ENCODE results near the gene WNT3. TPM values are rescaled to one million over a fixed set of nuclear protein-coding genes. Genes with fewer than 3 reads are reported as not detected.
A peak's percentile ranks its signal among the peaks of the same experiment; 100 is the strongest.

WNT3 gene
- total and polyA plus RNA-seq, 2 experiments from 2014 or later, result 2.7 to 3.4 TPM

GRCh38 chr17:46811978-46812583 lies 6.4 kb downstream of the WNT3 start (continued):
- TF ChIP-seq CREB1 (CRISPR knock-in tag; IDR thresholded peaks at IDR 0.05; ENCODE audit: low read depth) (no peak), JUNB (IDR thresholded peaks at IDR 0.05; ENCODE audit: unreplicated experiment) (no peak), CTCF (conservative IDR thresholded peaks at IDR 0.05; ENCODE audit: low read depth in 2 of 2) (no peak), NANOG (IDR thresholded peaks at IDR 0.05; ENCODE audit: borderline replicate concordance) (no peak), EZH2 (IDR thresholded peaks at IDR 0.05; ENCODE audit: low read depth, unreplicated experiment) (no peak), POLR2AphosphoS5 (IDR thresholded peaks at IDR 0.05; ENCODE audit: low read depth) (no peak), ETS1 (IDR thresholded peaks at IDR 0.05) (no peak)

GRCh38 chr17:46810837-46811236 lies 7.7 kb downstream of the WNT3 start:
- TF ChIP-seq ETS1 (IDR thresholded peaks at IDR 0.05), result no peak
- TF ChIP-seq NANOG (IDR thresholded peaks at IDR 0.05; ENCODE audit: borderline replicate concordance), result no peak
- TF ChIP-seq POLR2AphosphoS5 (IDR thresholded peaks at IDR 0.05; ENCODE audit: low read depth), result no peak
- TF ChIP-seq ZNF462 (CRISPR knock-in tag; IDR thresholded peaks at IDR 0.05), result no peak
- TF ChIP-seq CREB1 (CRISPR knock-in tag; IDR thresholded peaks at IDR 0.05; ENCODE audit: low read depth), result no peak
- TF ChIP-seq ZNF331 (CRISPR knock-in tag; IDR thresholded peaks at IDR 0.05; ENCODE audit: low read depth), result no peak
- TF ChIP-seq EZH2 (IDR thresholded peaks at IDR 0.05; ENCODE audit: low read depth, unreplicated experiment), result no peak
- TF ChIP-seq JUNB (IDR thresholded peaks at IDR 0.05; ENCODE audit: unreplicated experiment), result no peak
- no peak for TF ChIP-seq STAT1 (IDR thresholded peaks at IDR 0.05; ENCODE audit: unreplicated experiment)
- no peak for TF ChIP-seq ZNF114 (CRISPR knock-in tag; IDR thresholded peaks at IDR 0.05)
- TF ChIP-seq CTCF (conservative IDR thresholded peaks at IDR 0.05; ENCODE audit: low read depth in 2 of 2), result no peak
- Histone ChIP-seq H3K4me3 (no peak overlapping the region), H3K27ac (ENCODE audit: low read depth) (no peak overlapping the region), H3F3A (replicated peaks; ENCODE audit: low read depth) (no peaks in the 10 kb centered on the region), H3K4me2 (no peak overlapping the region), H4K20me1 (replicated peaks; ENCODE audit: insufficient read depth) (no peaks in the 10 kb centered on the region), H3K36me3 (ENCODE audit: insufficient read depth) (no peaks in the 10 kb centered on the region), H3K79me2 (replicated peaks; ENCODE audit: insufficient read depth) (no peaks in the 10 kb centered on the region), H2AFZ (no peak overlapping the region), H3K4me1 (ENCODE audit: insufficient read depth) (peaks cover 27% of the 10 kb centered on the region), H3K9me2 (ENCODE audit: insufficient read depth) (no peaks in the 10 kb centered on the region), H3K27me3 (ENCODE audit: insufficient read depth) (peaks cover 30% of the 10 kb centered on the region)
- ATAC-seq (no peak), DNase-seq (ENCODE audit: low spot score) (peak; percentile 28)
- Mint-ChIP-seq H3K4me3 (no peak overlapping the region), H3K27ac (no peak overlapping the region), H3K27me3 (ENCODE audit: insufficient read depth, low read depth, poor library complexity) (peaks cover 28% of the 10 kb centered on the region), H3K36me3 (ENCODE audit: low read depth) (no peaks in the 10 kb centered on the region), H3K9me3 (no peaks in the 10 kb centered on the region; the same call in 2 of the 3 replicates), H3K4me1 (peaks cover 51% of the 10 kb centered on the region)
